Measurements from ENCODE around the gene C6orf120.

DNA sequence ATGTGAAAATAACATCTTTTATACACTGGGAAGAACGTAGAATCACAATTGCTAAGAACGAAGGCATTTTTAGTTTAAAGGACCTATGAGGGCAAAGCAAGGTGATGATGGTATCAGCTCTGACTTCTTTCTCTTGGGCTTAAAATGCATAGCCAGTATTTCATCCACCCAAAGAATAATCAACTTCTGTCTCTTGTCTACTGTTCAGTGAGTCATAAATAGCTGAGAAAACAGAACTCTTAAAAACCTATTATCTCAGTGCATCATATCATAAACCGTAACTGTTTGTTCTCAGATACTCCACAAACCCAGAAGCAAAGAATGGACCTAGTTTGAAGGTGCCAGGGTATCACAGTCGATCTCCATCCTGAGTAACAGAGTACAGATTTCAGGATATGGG lies 17.2 kb downstream of the C6orf120 start:
- TF ChIP-seq, protein P1, sequence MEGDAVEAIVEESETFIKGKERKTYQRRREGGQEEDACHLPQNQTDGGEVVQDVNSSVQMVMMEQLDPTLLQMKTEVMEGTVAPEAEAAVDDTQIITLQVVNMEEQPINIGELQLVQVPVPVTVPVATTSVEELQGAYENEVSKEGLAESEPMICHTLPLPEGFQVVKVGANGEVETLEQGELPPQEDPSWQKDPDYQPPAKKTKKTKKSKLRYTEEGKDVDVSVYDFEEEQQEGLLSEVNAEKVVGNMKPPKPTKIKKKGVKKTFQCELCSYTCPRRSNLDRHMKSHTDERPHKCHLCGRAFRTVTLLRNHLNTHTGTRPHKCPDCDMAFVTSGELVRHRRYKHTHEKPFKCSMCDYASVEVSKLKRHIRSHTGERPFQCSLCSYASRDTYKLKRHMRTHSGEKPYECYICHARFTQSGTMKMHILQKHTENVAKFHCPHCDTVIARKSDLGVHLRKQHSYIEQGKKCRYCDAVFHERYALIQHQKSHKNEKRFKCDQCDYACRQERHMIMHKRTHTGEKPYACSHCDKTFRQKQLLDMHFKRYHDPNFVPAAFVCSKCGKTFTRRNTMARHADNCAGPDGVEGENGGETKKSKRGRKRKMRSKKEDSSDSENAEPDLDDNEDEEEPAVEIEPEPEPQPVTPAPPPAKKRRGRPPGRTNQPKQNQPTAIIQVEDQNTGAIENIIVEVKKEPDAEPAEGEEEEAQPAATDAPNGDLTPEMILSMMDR (conservative IDR thresholded peaks at IDR 0.05): no peak
- no peak for TF ChIP-seq ZFX (IDR thresholded peaks at IDR 0.05)

Data from C4-2B (cell line).